HG02610 (cell line): Measurements from ENCODE around the gene CCDC157.
"Not testable (repeated sequence)": the region's sequence is repeated elsewhere in the genome, so short reads cannot be mapped to it uniquely, and the experiment has no call there.

Source experiments
- ATAC-seq: cut with Tn5 transposase; IDR thresholded peaks from one replicate; pipeline ENCODE4 v1.9.1; 2021; ENCODE audit warnings: mild to moderate bottlenecking, moderate library complexity; ENCODE audit not compliant: unreplicated experiment

Gene CCDC157

GRCh38 chr22:30325724-30326254 lies 31.0 kb upstream of the CCDC157 start:
- no peak for ATAC-seq

- ATAC-seq: peak; percentile 21
Measured at GRCh38 chr22:30326255-30326705, 30.5 kb upstream of the CCDC157 start.

GRCh38 chr22:30326706-30327362 lies 30.0 kb upstream of the CCDC157 start, which contains the start of gene TBC1D10A:
TBC1D10A (minus strand) TSS chr22:30326941; CDS start chr22:30326881, 60 bp downstream.
- ATAC-seq: peak; percentile 83

GRCh38 chr22:30327864-30328345 lies 28.9 kb upstream of the CCDC157 start:
- ATAC-seq: no peak

- no peak for ATAC-seq
Measured at GRCh38 chr22:30328466-30329049, 28.2 kb upstream of the CCDC157 start.

GRCh38 chr22:30332551-30332950 lies 24.3 kb upstream of the CCDC157 start:
- no peak for ATAC-seq

- ATAC-seq: no peak
Measured at GRCh38 chr22:30332994-30333706, 23.7 kb upstream of the CCDC157 start.

- ATAC-seq: no peak
Measured at GRCh38 chr22:30333707-30334087, 23.1 kb upstream of the CCDC157 start.

- ATAC-seq: no peak
Measured at GRCh38 chr22:30334646-30335045, 22.2 kb upstream of the CCDC157 start.

- ATAC-seq: no peak
Measured at GRCh38 chr22:30335236-30335635, 21.6 kb upstream of the CCDC157 start.

- no peak for ATAC-seq
Measured at GRCh38 chr22:30336752-30337460, 19.9 kb upstream of the CCDC157 start.

GRCh38 chr22:30337461-30337778 lies 19.4 kb upstream of the CCDC157 start:
- ATAC-seq: no peak

GRCh38 chr22:30338341-30338740 lies 18.5 kb upstream of the CCDC157 start:
- ATAC-seq: not testable (repeated sequence)

GRCh38 chr22:30338802-30339201 lies 18.0 kb upstream of the CCDC157 start:
- ATAC-seq: no peak

- no peak for ATAC-seq
Measured at GRCh38 chr22:30340911-30341685, 15.7 kb upstream of the CCDC157 start.

- no peak for ATAC-seq
Measured at GRCh38 chr22:30344447-30345200, 12.2 kb upstream of the CCDC157 start.

- ATAC-seq: no peak
Measured at GRCh38 chr22:30347255-30347892, 9.4 kb upstream of the CCDC157 start.

GRCh38 chr22:30348404-30348803 lies 8.4 kb upstream of the CCDC157 start:
- ATAC-seq: no peak

GRCh38 chr22:30348809-30349208 lies 8.0 kb upstream of the CCDC157 start:
- ATAC-seq: no peak
